GM12891 (cell line): ENCODE data around the gene APBB1IP.

Experiments
- POLR2A ChIP-seq: IDR thresholded peaks from 2 replicates; pipeline ENCODE4 v1.6.1; 2011; ENCODE audit warnings: low read depth, low read length, control low read depth
- POLR2AphosphoS5 ChIP-seq: IDR thresholded peaks from 2 replicates; pipeline ENCODE4 v1.6.1; 2011; ENCODE audit warnings: low read depth, low read length, control low read depth
- POU2F2 ChIP-seq: IDR thresholded peaks from 2 replicates; pipeline ENCODE4 v1.6.1; 2011; ENCODE audit warnings: low read depth, mild to moderate bottlenecking, control low read depth, low read length, moderate library complexity

DNA sequence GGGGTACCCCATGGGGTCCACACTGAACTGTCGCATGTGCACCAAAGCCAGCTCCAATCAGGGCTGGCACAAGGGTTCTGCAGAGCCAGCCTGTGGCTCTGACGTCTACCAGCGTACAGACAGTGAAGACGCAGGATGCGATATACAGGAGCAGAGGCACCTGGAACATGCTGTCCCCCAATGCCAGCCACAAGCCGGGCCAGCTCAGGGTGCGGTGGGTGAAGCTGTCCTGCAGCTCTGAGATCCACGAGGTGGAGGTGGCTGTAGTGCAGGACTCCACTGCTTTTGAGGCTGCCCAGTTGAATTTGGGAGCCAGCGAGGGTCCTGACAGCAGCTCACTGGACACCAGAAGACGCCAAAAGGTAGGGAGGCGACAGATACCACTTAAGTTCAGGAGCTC is 148.1 kb downstream of the APBB1IP start:
- TF ChIP-seq POLR2A (no peak), POLR2AphosphoS5 (no peak), POU2F2 (no peak)
